KMS-11 (cell line): ENCODE data around the gene SH3GLB2.

ENCODE experiments used
- H2AFZ ChIP-seq: fragments of 200-600 bp; sonication (generic); 2 replicates; pipeline ENCODE4 v1.6.1; 2016; ENCODE audit warnings: antibody characterized with exemption, mixed run types, low read depth
- H3K27ac ChIP-seq: fragments of 200-600 bp; sonication (generic); 2 replicates; pipeline ENCODE4 v1.6.1; 2016; ENCODE audit warnings: mild to moderate bottlenecking, mixed run types
- H3K27me3 ChIP-seq: fragments of 200-600 bp; sonication (generic); 2 replicates; pipeline ENCODE4 v1.6.1; 2017; ENCODE audit warnings: mild to moderate bottlenecking, low read depth, mixed run types, moderate library complexity; ENCODE audit not compliant: insufficient read depth
- H3K36me3 ChIP-seq: fragments of 200-600 bp; sonication (generic); 2 replicates; pipeline ENCODE4 v1.6.1; 2017; ENCODE audit warnings: mild to moderate bottlenecking, mixed run types; ENCODE audit not compliant: insufficient read depth
- H3K4me1 ChIP-seq: fragments of 200-600 bp; sonication (generic); 2 replicates; pipeline ENCODE4 v1.6.1; 2016; ENCODE audit warnings: mild to moderate bottlenecking, low read depth, mixed run types; ENCODE audit not compliant: poor library complexity, severe bottlenecking
- H3K4me2 ChIP-seq: fragments of 200-600 bp; sonication (generic); 2 replicates; pipeline ENCODE4 v1.7.0; 2016; ENCODE audit warnings: mild to moderate bottlenecking, mixed run types
- H3K4me3 ChIP-seq: fragments of 200-600 bp; sonication (generic); IDR thresholded peaks from 2 replicates; pipeline ENCODE4 v1.6.1; 2017; ENCODE audit warnings: low read depth, low read length, mixed read lengths; ENCODE audit not compliant: insufficient read depth
- H3K79me2 ChIP-seq: fragments of 200-600 bp; sonication (generic); 2 replicates; pipeline ENCODE4 v1.6.1; 2016; ENCODE audit warnings: low read depth, mixed run types; ENCODE audit not compliant: insufficient read depth
- H3K9ac ChIP-seq: fragments of 200-600 bp; sonication (generic); 2 replicates; pipeline ENCODE4 v1.6.1; 2016; ENCODE audit warnings: mild to moderate bottlenecking, mixed run types
- H4K20me1 ChIP-seq: fragments of 200-600 bp; sonication (generic); 2 replicates; pipeline ENCODE4 v1.6.1; 2016; ENCODE audit warnings: mild to moderate bottlenecking, mixed run types; ENCODE audit not compliant: insufficient read depth
- TF ChIP-seq, protein P1 (sequence below): fragments of 200-600 bp; sonication (generic); conservative IDR thresholded peaks from 2 replicates; pipeline ENCODE4 v1.6.1; 2017; ENCODE audit warnings: low read depth, mild to moderate bottlenecking, antibody characterized with exemption, low read length, moderate library complexity, mixed read lengths

Gene SH3GLB2

DNA sequence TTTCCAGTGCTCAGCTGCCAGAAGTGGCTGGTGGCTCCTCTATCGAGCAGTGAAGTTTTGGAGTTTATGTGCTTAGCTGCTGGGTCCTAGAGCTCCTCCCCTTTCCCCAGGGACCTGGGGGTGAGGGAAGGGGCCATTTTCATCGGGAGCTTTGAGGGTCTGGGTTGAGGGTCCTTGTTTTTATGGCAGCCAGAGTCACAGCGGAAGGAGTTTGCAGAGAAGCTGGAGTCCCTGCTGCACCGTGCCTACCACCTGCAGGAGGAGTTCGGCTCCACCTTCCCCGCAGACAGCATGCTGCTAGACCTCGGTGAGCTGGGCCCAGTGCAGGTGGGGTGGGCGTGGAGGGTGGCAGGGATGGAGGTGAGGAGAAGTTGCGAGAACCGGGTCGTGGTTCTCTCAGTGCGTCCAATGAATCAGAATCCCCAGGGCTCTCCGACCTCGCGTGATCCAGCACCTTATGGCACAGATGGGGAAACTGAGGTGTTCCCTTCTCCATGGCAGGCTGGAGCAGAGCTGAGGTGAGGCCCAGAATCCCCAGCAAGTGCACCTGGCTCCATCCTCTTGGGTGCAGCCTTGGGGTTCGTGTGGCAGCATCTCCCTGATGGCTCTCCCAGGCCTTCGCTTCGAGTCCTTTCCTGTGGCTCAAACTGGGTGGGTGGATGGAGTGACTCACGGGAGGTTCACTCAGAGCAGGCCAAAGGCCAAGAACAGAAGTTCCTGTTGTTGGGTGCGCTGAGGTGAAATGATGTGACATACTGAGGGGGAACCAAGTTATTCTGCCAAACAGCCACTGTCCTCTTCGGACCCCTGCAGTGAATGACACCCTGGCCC lies 31.0 kb upstream of the SH3GLB2 start:
- H3K36me3 ChIP-seq, result no peaks in the 10 kb centered on the region

DNA sequence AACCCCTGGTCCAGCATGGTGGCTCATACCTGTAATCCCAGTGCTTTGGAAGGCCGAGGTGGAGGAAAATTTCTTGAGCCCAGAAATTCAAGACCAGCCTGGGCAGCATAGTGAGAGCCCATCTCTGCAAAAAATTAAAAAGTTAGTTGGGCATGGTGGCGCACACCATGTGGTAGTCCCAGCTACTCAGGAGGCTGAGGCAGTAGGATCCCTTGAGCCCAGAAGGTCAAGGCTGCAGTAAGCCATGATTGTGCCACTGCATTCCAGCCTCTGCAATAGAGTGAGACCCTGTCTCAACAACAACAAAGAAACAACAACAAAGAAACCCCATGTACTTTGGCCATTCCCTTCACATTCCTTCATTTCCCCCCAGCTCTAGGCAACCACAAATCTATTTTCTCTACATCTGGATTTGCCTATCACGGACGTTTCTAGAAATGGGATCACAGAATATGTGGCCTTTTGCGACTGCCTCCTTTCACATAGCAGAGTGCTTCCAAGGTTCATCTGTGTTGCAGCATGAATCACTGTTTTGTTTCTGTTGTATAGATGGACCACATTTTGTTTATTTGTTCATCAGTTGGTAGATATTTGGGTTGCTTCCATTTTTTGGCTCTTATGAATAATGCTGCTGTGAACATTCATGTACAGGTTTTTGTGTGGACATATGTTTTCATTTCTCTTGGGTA lies 26.2 kb upstream of the SH3GLB2 start:
- H3K4me1 ChIP-seq, result no peaks in the 10 kb centered on the region
- H3K27ac ChIP-seq, result no peak overlapping the region
- no peaks in the 10 kb centered on the region for H3K27me3 ChIP-seq
- H3K4me3 ChIP-seq, result no peak overlapping the region
- H3K79me2 ChIP-seq, result no peaks in the 10 kb centered on the region
- H4K20me1 ChIP-seq, result no peaks in the 10 kb centered on the region
- no peaks in the 10 kb centered on the region for H3K36me3 ChIP-seq
- H2AFZ ChIP-seq, result no peak overlapping the region
- TF ChIP-seq, protein P1, sequence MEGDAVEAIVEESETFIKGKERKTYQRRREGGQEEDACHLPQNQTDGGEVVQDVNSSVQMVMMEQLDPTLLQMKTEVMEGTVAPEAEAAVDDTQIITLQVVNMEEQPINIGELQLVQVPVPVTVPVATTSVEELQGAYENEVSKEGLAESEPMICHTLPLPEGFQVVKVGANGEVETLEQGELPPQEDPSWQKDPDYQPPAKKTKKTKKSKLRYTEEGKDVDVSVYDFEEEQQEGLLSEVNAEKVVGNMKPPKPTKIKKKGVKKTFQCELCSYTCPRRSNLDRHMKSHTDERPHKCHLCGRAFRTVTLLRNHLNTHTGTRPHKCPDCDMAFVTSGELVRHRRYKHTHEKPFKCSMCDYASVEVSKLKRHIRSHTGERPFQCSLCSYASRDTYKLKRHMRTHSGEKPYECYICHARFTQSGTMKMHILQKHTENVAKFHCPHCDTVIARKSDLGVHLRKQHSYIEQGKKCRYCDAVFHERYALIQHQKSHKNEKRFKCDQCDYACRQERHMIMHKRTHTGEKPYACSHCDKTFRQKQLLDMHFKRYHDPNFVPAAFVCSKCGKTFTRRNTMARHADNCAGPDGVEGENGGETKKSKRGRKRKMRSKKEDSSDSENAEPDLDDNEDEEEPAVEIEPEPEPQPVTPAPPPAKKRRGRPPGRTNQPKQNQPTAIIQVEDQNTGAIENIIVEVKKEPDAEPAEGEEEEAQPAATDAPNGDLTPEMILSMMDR, result no peak
- H3K9ac ChIP-seq, result no peak overlapping the region
- H3K4me2 ChIP-seq, result no peak overlapping the region

More for the DNA sequence above, 31.0 kb upstream of the SH3GLB2 start:
- Histone ChIP-seq H4K20me1 (no peaks in the 10 kb centered on the region), H2AFZ (no peak overlapping the region), H3K27me3 (no peaks in the 10 kb centered on the region), H3K4me2 (no peak overlapping the region), H3K4me1 (no peaks in the 10 kb centered on the region), H3K27ac (no peak overlapping the region), H3K4me3 (no peak overlapping the region), H3K9ac (no peak overlapping the region), H3K79me2 (no peaks in the 10 kb centered on the region)
- TF ChIP-seq, protein P1, result no peak

DNA sequence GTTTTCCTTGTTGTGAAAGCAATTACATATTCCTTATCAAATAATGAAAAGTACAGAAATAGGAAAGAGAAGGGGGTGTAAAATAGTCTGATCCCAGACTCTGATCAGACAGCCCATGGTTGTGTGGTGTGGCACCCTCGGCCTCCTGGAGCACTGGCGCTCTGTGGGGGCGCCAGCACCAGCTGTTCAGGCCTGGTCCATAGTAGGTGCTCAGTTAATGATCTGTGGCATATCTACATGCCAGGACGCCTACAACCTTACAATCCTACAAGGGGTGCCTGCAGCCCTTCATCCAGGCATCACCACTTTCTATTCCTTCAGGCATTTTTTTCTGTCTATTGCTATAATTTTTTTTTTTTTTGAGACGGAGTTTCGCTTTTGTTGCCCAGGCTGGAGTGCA lies 24.9 kb upstream of the SH3GLB2 start:
- Histone ChIP-seq H2AFZ (no peak overlapping the region), H3K79me2 (no peaks in the 10 kb centered on the region), H3K4me1 (no peaks in the 10 kb centered on the region), H3K27me3 (no peaks in the 10 kb centered on the region), H3K4me2 (no peak overlapping the region), H3K36me3 (no peaks in the 10 kb centered on the region), H3K4me3 (no peak overlapping the region), H4K20me1 (no peaks in the 10 kb centered on the region), H3K27ac (no peak overlapping the region), H3K9ac (no peak overlapping the region)
- TF ChIP-seq, protein P1, result no peak

DNA sequence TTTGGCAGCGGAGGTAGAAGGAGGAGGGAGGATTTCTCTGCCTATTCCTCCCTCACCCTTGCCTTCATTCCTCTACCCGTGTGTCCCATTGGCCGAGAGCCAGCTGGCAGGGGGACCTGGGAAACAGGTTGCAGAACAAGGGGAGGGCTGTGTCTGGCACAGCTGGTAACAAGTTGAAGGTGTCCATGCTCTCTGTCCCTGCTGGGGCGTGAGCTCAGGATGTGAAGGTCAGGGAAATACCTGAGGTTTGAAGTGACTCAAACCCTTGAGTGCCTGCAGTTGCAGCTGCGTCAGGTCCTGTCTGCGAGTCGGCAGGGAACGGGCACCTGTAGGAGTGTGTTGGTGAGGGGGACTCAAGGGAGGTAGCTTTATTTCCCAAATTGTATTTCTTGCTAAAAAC lies 24.5 kb upstream of the SH3GLB2 start:
- no peak overlapping the region for H2AFZ ChIP-seq
- H3K9ac ChIP-seq, result no peak overlapping the region
- H3K27ac ChIP-seq, result no peak overlapping the region
- no peak overlapping the region for H3K4me3 ChIP-seq
- H3K4me2 ChIP-seq, result no peak overlapping the region
- no peaks in the 10 kb centered on the region for H3K27me3 ChIP-seq
- TF ChIP-seq, protein P1, result no peak
- no peaks in the 10 kb centered on the region for H3K4me1 ChIP-seq
- no peaks in the 10 kb centered on the region for H4K20me1 ChIP-seq
- no peaks in the 10 kb centered on the region for H3K36me3 ChIP-seq
- no peaks in the 10 kb centered on the region for H3K79me2 ChIP-seq
